Endodermal cell (in vitro differentiated cells): ENCODE measurements around the gene ALDH1L1. TPM values are rescaled to one million over a fixed set of nuclear protein-coding genes. Genes with fewer than 3 reads are reported as not detected.

Experiments used
- DNase-seq: peaks from one replicate; pipeline ENCODE4 v3.0.0-alpha.2; 2017
- H3K27ac ChIP-seq: 2 replicates; pipeline ENCODE4 v1.5.1; 2013; ENCODE audit warnings: mild to moderate bottlenecking, low read depth, low read length, moderate library complexity
- H3K27me3 ChIP-seq: 2 replicates; pipeline ENCODE4 v1.6.1; 2013; ENCODE audit warnings: mild to moderate bottlenecking, low read length, moderate library complexity; ENCODE audit not compliant: insufficient read depth, control insufficient read depth, poor library complexity, severe bottlenecking
- H3K36me3 ChIP-seq: 2 replicates; pipeline ENCODE4 v1.7.0; 2013; ENCODE audit warnings: mild to moderate bottlenecking, low read length, moderate library complexity; ENCODE audit not compliant: control insufficient read depth, insufficient read depth
- H3K4me1 ChIP-seq: one replicate; pipeline ENCODE4 v1.7.0; 2013; ENCODE audit warnings: low read length; ENCODE audit not compliant: control insufficient read depth, insufficient read depth
- H3K4me3 ChIP-seq: 2 replicates; pipeline ENCODE4 v1.5.1; 2013; ENCODE audit warnings: mild to moderate bottlenecking, low read length, moderate library complexity
- H3K9ac ChIP-seq: 2 replicates; pipeline ENCODE4 v1.6.1; 2013; ENCODE audit warnings: mild to moderate bottlenecking, low read length, moderate library complexity; ENCODE audit not compliant: poor library complexity, severe bottlenecking; ENCODE audit errors: extremely low read depth
- H3K9me3 ChIP-seq: 2 replicates; pipeline ENCODE4 v1.6.1; 2013; ENCODE audit warnings: mild to moderate bottlenecking, low read length, moderate library complexity; ENCODE audit not compliant: control insufficient read depth
- H3K27ac Mint-ChIP-seq: 2 replicates; pipeline ENCODE4 v1.8.0; 2020; ENCODE audit warnings: mixed read lengths
- H3K27me3 Mint-ChIP-seq: 2 replicates; pipeline ENCODE4 v1.8.0; 2021; ENCODE audit warnings: mild to moderate bottlenecking, mixed read lengths; ENCODE audit not compliant: insufficient read depth
- H3K36me3 Mint-ChIP-seq: 2 replicates; pipeline ENCODE4 v1.8.0; 2020; ENCODE audit warnings: low read depth, mixed read lengths
- H3K4me1 Mint-ChIP-seq: 2 replicates; pipeline ENCODE4 v1.8.0; 2020; ENCODE audit warnings: mixed read lengths
- H3K4me3 Mint-ChIP-seq: 2 replicates; pipeline ENCODE4 v1.8.0; 2020; ENCODE audit warnings: mild to moderate bottlenecking, moderate library complexity, mixed read lengths
- H3K9me3 Mint-ChIP-seq: 2 replicates; pipeline ENCODE4 v1.8.0; 2020; ENCODE audit warnings: mild to moderate bottlenecking, mixed read lengths
- CTCF ChIP-seq: fragments of 200-600 bp; sonication (generic); conservative IDR thresholded peaks from 2 replicates; pipeline ENCODE4 v1.5.0; 2021; ENCODE audit warnings: antibody characterized with exemption, mild to moderate bottlenecking
- WGBS, 2 experiments: methylation state at CpG; one replicate each; pipeline versions ENCODE4 v1.1.5 to v1.1.7; 2013; ENCODE audit warnings: missing lambda C conversion rate in 2 of 2, mixed read lengths in 1 of 2; ENCODE audit not compliant: insufficient coverage in 1 of 2, insufficient read length in 1 of 2; 5-methylcytosine and 5-hydroxymethylcytosine counted together
- total RNA-seq, 2 donors: library from RNA; stranded (reverse); fragmentation: NEBNext Ultra II Directional in 1 of 2; extraction: Animal tissue kit (Norgen Biotek cat#: 25700) in 1 of 2; gene quantifications; 2 replicates in 1 of 2; 3 replicates in 1 of 2; pipeline ENCODE4 v1.2.1, GENCODE V29; 2021

The ALDH1L1 gene
- total RNA-seq, 2 donors from 2014 or later: 1.0 to 1.6 TPM

- H3K4me1 Mint-ChIP-seq: peaks cover 1% of the 10 kb centered on the region
- H3K27ac Mint-ChIP-seq: no peak overlapping the region
- H3K27me3 ChIP-seq: no peaks in the 10 kb centered on the region
- WGBS, 2 experiments: 47 to 50% methylated on average over 2 to 3 of the region's 3 CpGs
- H3K27ac ChIP-seq: no peak overlapping the region
- H3K9me3 Mint-ChIP-seq: peaks cover 38% of the 10 kb centered on the region
- peak overlapping the region; percentile 62 for H3K9ac ChIP-seq
- no peaks in the 10 kb centered on the region for H3K27me3 Mint-ChIP-seq
- H3K4me3 ChIP-seq: peak overlapping the region; percentile 88
- no peak for DNase-seq
- H3K4me3 Mint-ChIP-seq: peak overlapping the region; percentile 71
- H3K9me3 ChIP-seq: peaks cover 43% of the 10 kb centered on the region
- peaks cover 11% of the 10 kb centered on the region for H3K36me3 Mint-ChIP-seq
- no peak for TF ChIP-seq CTCF
- no peaks in the 10 kb centered on the region for H3K4me1 ChIP-seq
- no peaks in the 10 kb centered on the region for H3K36me3 ChIP-seq
These were observed 97.3 kb downstream of the ALDH1L1 start for GRCh38 chr3:126083138-126083445.

- no peak for TF ChIP-seq CTCF
- Histone ChIP-seq H3K27me3 (no peaks in the 10 kb centered on the region), H3K27ac (no peak overlapping the region), H3K4me1 (no peaks in the 10 kb centered on the region), H3K4me3 (peak overlapping the region; percentile 88), H3K36me3 (no peaks in the 10 kb centered on the region), H3K9ac (peak overlapping the region; percentile 62), H3K9me3 (peaks cover 38% of the 10 kb centered on the region)
- Mint-ChIP-seq H3K9me3 (peaks cover 34% of the 10 kb centered on the region), H3K4me3 (peak overlapping the region; percentile 71), H3K36me3 (peaks cover 11% of the 10 kb centered on the region), H3K27ac (no peak overlapping the region), H3K27me3 (no peaks in the 10 kb centered on the region), H3K4me1 (peaks cover 1% of the 10 kb centered on the region)
- peak; percentile 39 for DNase-seq
- WGBS, 2 experiments: 86 to 90% methylated on average over 5 to 15 of the region's 15 CpGs
These were observed 97.8 kb downstream of the ALDH1L1 start for GRCh38 chr3:126082362-126083137.

- peaks cover 1% of the 10 kb centered on the region for H3K4me1 Mint-ChIP-seq
- Histone ChIP-seq H3K36me3 (no peaks in the 10 kb centered on the region), H3K4me3 (no peak overlapping the region), H3K4me1 (no peaks in the 10 kb centered on the region), H3K27ac (no peak overlapping the region), H3K9me3 (peaks cover 30% of the 10 kb centered on the region), H3K27me3 (no peaks in the 10 kb centered on the region), H3K9ac (no peak overlapping the region)
- H3K9me3 Mint-ChIP-seq: peaks cover 32% of the 10 kb centered on the region
- H3K4me3 Mint-ChIP-seq: peak overlapping the region; percentile 71
- no peak overlapping the region for H3K27ac Mint-ChIP-seq
- WGBS, 2 experiments: 89 to 98% methylated on average over 5 to 9 of the region's 9 CpGs
- peak; percentile 55 for DNase-seq
- TF ChIP-seq CTCF: peak; percentile 61
- no peaks in the 10 kb centered on the region for H3K27me3 Mint-ChIP-seq
- H3K36me3 Mint-ChIP-seq: peaks cover 14% of the 10 kb centered on the region
These were observed 98.6 kb downstream of the ALDH1L1 start for GRCh38 chr3:126081618-126082361.
